ENCODE measurements around the gene TMEM94.
"Not testable (repeated sequence)": the region's sequence is repeated elsewhere in the genome, so short reads cannot be mapped to it uniquely, and the experiment has no call there.

TMEM94 gene

DNA sequence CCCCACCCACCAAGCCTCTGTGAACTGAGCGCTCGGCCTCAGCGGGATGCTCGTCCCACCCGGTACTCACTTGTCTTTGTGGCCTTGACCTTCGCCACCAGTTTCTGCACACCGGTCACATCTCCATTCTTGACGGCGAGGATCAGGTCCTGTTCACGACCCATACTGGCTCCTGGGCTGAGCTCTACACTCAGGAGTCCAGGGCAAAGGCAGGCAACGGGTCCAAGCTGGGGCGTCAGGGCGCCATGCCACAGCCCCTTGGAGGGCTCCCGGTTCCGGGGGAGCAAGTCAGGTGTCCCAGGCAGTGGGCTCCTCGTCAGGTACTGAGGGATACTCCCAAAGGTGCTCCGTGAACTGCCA lies 57.2 kb downstream of the TMEM94 start:
- DNase-seq, result no peak

- no peak for DNase-seq
These were observed 58.0 kb downstream of the TMEM94 start for GRCh38 chr17:75514299-75514918.

DNA sequence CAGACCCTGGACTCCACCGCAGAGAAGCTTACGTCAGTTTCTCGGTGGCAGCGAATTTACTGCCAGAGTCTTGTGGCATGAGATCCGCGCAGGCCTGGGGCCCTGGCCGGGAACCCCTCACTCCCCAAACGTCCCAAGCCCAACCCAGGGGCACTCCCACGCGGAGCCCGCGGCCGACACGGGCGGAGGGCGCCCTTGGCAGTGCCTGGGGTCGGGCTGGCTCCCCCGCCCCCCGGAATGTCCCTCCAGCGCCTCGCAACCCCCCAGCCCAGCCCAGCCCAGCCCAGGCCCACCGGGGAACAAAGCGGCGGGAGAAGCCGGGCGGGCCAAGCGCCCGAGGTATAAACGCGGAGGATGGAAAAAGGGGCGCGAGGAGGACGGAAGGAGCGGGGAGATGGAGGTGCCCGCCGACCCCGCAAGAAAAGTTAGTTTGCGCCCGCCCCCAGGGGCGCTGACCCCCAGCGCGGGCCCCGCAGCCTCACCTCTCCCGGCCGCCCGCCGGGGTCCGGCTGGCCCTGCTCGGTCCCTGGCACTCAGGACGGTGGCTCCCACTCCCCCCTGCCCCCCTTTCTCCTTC lies 58.6 kb downstream of the TMEM94 start:
- no peak for DNase-seq

- DNase-seq, result peak; percentile 64
These were observed 59.2 kb downstream of the TMEM94 start, which contains the start of gene CASKIN2 for GRCh38 chr17:75515496-75516254. Gene CASKIN2 (minus strand): TSS chr17:75515537. CDS start chr17:75513804, 1,733 bp downstream.

DNA sequence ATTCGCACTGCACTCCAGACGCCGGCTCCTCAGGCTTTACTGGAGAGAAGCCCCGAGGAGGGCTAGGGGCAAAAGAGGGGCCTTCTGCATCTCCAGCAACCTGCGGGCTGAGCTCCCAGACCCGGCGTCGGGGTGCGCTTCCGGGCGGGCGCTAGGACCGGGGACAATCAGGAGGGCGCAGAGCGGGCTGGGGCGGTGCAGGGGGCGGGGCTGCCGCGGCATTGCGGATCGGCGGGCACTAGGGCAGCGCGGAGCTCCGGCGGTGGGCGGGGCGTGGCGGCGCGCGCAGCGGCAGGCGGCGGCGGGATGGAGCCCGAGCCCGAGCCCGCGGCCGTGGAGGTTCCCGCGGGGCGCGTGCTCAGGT lies 59.8 kb downstream of the TMEM94 start, which contains the start of gene TSEN54:
Gene TSEN54 (plus strand): TSS at position 274 of the 364 bp plus-strand sequence. CDS start 33 bp downstream, at position 307.
- peak; percentile 92 for DNase-seq

DNA sequence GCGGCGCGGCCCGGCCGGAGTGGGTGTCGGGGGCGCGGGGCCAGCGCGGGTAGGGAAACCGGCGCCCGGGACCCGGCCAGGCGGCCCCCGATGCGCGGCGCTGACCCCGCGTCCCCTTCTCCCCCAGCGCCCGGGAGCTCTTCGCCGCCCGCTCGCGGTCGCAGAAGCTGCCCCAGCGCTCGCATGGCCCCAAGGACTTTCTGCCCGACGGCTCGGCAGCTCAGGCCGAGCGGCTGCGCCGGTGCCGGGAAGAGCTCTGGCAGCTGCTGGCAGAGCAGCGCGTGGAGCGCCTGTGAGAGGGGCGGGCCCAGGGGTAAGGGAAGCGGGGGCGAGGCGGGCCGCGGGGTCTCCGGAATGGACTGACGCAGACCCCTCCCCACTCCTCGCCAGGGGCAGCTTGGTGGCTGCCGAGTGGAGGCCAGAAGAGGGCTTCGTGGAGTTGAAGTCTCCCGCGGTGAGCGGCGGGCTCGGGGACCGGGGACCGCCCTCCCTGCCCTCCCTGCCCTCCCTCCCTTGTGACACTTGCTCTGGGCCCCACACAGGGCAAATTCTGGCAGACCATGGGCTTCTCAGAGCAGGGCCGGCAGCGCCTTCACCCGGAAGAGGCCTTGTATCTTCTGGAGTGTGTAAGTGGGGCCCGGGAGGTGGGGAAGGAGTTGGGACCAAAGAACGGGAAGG lies 60.3 kb downstream of the TMEM94 start:
- DNase-seq, result peak; percentile 50

- DNase-seq, result peak; percentile 45
These were observed 60.9 kb downstream of the TMEM94 start for GRCh38 chr17:75517297-75517865.

- peak; percentile 18 for DNase-seq
These were observed 61.8 kb downstream of the TMEM94 start for GRCh38 chr17:75518201-75518600.

DNA sequence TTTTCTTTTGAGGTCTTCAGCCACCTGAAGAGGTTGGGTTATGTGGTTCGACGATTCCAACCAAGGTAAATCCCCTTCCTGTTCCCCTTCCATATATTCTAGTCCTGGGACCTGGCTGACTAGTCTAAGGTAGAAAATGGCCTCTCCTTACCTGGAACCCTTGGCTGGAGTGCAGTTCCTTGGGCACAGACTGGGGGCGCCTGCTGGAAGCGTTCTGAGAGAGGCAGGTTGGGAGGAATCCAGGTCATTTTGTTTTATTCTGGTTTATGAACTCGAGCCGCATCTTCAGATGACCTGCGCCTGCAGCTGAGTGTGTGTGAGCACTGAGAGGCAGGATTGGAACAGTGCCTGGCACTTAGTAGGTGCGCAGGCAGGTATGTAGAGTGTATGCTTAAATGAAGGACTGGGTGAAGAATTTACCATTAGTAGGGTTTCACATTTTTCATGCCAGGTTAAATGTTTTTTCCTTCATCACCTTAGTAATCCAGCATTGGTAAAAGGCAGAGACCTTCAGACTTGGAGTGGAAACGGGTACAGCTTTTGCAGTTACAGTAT lies 62.6 kb downstream of the TMEM94 start:
- no peak for DNase-seq

GRCh38 chr17:75520413-75520812 lies 64.0 kb downstream of the TMEM94 start:
- not testable (repeated sequence) for DNase-seq

DNA sequence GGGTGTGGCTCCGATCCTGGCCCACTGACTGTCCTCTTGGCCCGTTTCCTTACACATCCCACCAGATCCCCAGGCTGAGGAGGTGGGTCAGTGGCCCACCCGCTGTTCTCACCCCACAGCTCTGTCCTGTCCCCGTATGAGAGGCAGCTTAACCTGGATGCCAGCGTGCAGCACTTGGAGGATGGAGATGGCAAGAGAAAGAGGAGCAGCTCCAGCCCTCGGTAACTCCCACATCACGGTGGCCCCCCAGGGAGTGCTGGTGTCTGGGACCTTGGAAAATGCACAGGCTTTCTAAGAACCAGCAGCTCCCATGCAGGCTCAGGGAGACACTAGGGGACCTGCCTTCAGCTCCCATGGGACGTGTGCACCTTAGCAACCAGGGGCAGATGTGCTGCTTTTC lies 64.9 kb downstream of the TMEM94 start:
- DNase-seq, result no peak

GRCh38 chr17:75521951-75522727 lies 65.7 kb downstream of the TMEM94 start:
- DNase-seq, result no peak

DNA sequence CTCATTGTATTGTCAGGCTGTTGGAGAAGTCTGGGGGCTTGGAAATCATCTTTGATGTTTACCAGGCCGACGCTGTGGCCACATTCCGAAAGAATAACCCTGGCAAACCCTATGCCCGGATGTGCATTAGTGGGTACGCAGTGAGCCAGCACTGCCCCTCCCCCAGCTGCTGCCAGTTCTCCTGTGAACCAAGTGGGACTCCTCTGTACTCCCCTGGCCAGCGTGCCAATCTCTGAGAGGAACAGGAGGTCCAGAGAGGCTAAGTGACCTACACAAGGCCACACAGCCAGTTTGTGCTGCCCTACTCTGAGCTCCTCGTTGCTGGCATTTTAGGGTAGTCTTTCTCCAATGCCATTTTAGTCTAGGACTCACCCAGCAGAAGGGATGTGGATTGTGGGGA lies 67.2 kb downstream of the TMEM94 start:
- no peak for DNase-seq

DNA sequence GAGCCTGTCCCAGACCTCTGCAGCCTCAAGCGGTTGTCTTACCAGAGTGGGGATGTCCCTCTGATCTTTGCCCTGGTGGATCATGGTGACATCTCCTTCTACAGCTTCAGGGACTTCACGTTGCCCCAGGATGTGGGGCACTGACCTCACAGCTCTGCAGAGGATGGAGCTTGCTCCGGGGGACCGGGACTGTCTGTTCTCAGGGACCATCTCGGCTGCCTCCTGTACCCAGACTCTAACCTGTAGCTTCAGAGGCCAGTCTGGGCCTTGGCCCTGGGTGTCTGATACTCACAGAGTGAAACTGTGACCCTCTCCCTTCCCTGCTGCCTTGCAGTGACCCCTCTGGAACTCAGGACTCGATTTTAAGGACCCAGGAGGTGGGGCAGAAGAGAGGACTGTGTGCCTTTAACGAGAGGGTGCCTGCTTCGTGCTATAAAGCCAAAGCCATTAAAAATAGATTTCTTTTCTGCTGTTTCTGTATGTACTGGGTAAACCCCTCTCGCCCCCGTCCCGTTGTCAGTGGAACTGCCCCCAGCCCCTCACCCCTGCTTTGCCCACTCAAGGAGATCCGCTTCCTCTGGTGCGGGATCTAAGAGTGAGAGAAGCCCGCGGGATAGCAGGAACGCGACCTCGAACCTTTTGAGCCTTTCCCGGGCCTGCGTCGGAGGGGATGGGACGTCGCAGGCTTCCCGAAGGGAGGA lies 68.0 kb downstream of the TMEM94 start:
- no peak for DNase-seq

DNA sequence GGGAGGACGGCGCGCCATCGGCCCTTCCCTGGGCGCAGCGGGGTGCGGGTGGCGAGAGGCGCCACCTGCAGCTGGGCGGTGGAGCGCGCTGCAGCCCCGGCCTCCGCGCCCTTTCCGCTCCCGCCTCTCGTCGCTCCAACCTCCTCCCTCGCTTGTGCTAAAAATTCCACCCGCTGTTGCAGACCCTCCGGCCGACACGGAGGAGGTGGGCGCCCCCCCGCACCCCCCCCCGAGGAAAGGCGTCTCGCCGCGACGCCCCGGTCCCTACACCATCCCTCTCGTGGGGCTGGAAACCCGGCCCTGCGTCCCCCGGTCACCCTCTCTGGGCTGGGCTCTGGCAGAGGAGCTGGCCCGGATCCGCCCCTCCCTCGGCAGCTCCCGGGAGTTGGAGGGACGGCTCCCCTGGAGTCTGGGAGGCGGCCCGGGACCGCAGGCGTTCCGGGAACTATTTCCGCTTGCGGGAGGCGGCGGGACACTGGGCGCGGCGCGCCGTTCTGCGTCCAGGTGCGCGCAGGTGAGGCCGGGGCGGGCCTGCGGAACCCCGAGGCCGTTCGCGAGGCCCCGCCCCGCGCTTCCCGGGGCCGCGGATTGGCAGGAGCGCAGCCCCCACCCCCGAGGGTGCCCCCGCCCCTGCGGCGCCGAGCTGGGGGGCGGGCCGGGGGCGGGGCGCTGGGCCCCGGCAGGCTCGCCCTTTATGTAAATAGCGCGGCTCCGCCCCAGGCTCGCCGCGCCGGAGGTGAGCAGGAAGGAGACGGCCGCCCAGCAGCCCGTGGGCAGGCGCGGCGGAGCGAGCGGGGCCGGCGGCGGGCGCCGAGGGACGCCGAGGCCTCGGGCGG lies 68.8 kb downstream of the TMEM94 start, which contains the start of gene LLGL2:
Gene LLGL2 (plus strand): TSS at position 728 of the 836 bp plus-strand sequence. CDS start 17,730 bp downstream, outside the sequence.
- no peak for DNase-seq

DNA sequence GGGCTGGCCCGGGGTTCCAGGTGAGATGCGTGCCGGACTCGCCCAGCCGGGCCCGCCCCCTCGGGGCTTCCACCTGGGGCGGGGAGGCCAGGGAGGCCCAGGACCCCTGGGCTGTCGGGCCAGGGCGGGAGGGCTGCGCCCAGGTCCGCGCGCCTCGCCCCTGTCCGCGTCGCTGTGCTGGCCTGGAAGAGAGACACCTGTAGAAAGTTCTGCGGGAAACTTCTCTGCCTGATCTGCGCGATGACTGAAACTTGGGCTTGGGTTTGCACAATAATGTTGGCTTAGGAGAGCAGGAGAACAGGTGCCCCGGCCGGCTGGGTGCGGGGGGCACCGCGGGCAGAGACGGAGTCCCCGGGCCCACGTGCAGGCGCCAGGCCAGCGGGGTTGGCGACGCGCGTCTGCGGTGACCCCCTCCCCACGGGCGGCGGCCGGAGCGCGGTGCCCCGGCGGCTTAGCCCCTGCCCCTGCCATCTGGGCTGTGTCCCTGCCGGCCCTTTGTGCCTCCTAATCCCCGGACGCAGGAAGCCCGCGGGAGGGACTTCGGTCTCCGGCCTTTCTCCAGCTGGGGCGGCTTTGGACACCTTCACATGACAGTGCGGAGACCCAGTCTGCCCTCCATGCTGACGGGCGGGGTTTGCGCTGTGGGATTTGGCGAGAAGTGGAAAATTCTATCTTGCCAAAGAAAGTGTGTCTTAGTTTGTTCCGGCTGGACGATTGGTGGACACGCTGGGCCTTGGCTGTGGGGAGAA lies 69.5 kb downstream of the TMEM94 start:
- no peak for DNase-seq

GRCh38 chr17:75526555-75527270 lies 70.3 kb downstream of the TMEM94 start:
- no peak for DNase-seq

DNA sequence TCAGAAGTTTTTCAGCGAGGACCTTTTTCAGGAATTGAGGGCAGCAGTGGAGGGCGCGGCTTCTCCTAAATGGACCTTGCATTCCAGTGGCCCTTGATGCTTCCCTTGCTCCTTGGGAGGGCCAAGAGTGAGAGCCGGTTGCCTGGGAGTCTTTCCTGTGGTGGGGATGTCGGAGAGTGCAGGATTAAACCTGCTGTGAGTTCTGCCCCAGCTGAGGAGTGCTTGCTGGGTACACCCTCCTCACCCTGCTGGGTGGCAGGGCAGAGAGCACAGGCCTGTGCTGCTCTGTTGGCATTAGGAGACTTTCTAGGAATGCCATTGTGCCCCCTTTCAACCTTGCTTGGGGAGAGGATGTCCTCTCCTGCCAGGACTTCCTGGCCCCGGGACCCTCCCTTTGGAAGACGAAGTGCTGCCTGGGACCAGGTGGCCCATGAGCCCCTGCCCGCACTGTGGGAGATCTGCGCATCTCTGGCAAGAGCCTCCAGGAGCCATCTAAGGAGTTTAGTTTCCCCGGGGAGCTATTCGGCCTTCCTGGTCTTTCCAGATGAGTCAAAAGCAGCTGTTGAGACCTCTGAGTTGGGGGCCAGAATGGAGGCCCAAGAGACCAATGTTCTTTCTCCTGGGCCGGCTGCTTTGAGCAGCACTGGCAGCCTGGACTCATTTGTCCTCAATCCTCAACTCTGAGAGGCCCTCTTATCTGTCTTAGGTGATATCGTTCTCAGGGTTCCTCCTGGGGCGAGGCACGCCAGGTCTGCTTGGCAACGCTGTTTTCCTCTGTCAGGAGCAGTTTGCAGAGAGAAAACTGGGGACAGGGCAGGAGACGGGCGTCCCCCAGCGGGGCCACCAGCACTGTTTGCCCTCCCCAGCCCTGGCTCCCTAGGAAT lies 74.6 kb downstream of the TMEM94 start:
- DNase-seq, result no peak
